Measurements from ENCODE around the gene CCDC177. TPM values are rescaled to one million over a fixed set of nuclear protein-coding genes. Genes with fewer than 3 reads are reported as not detected.

Gene CCDC177
- total and polyA plus RNA-seq, 9 of the 15 experiments (the other 6 are each of a cell fraction or from before 2014, with no cell fraction given): not detected

GRCh38 chr14:69547701-69548348, 26.8 kb downstream of the CCDC177 start:
- no peak overlapping the region for H2AFZ ChIP-seq (ENCODE audit: low read depth, low read length)
- FAIRE-seq: no peak

More at GRCh38 chr14:69547701-69548348, 26.8 kb downstream of the CCDC177 start:
- no peak overlapping the region for H3K27ac ChIP-seq (ENCODE audit: extremely low read depth, low read depth, low read length)
- no TSS peak for BruUV-seq (replicated peaks)
- WGBS (ENCODE audit: insufficient coverage, low coverage, missing lambda C conversion rate): 20% methylated on average over 4 of the region's 46 CpGs
- ChIA-PET CTCF (ENCODE audit: low intra/inter-chr PET ratio) (no interaction called here), POLR2A (interaction anchor here (0.6 kb wide), 1 partner anchor 226 kb away, joined by 3 read pairs; no protein-coding TSS in a partner anchor)
- no peaks in the 10 kb centered on the region for H3K9me1 ChIP-seq (ENCODE audit: control insufficient read depth, insufficient read depth, low read length)
- no peaks in the 10 kb centered on the region for H4K20me1 ChIP-seq (replicated peaks; ENCODE audit: control insufficient read depth, insufficient read depth, low read length)
- no peaks in the 10 kb centered on the region for H3K79me2 ChIP-seq (ENCODE audit: control insufficient read depth, insufficient read depth, low read length)
- peak; percentile 28 to 72 (median 61) for DNase-seq (ENCODE audit: extremely low read depth in 1 of 4, low spot score in 3 of 4)
- no peak overlapping the region for H3K9ac ChIP-seq (ENCODE audit: insufficient read depth in 1 of 2, low read depth in 2 of 2, low read length in 2 of 2)
- H3K9me3 ChIP-seq (replicated peaks; ENCODE audit: control insufficient read depth, insufficient read depth, low read depth, low read length): no peaks in the 10 kb centered on the region
- TF ChIP-seq ZNF263 (CRISPR knock-in tag; IDR thresholded peaks at IDR 0.05; ENCODE audit: borderline replicate concordance): peak; percentile 98
- TF ChIP-seq MAZ (CRISPR knock-in tag; conservative IDR thresholded peaks at IDR 0.05 in 1 of 2, IDR thresholded peaks at IDR 0.05 in 1 of 2): peak in 1 of 2 experiments; percentile 51; a peak in 1 of 4 replicates
- TF ChIP-seq VEZF1 (CRISPR knock-in tag; IDR thresholded peaks at IDR 0.05): peak; percentile 50
- peak in 1 of 2 experiments; percentile 36; a peak in 2 of 4 replicates for TF ChIP-seq RAD21 (CRISPR knock-in tag; conservative IDR thresholded peaks at IDR 0.05 in 1 of 2, IDR thresholded peaks at IDR 0.05 in 1 of 2)
- TF ChIP-seq RFX1 (IDR thresholded peaks at IDR 0.05): no peak
- TF ChIP-seq, protein P1, sequence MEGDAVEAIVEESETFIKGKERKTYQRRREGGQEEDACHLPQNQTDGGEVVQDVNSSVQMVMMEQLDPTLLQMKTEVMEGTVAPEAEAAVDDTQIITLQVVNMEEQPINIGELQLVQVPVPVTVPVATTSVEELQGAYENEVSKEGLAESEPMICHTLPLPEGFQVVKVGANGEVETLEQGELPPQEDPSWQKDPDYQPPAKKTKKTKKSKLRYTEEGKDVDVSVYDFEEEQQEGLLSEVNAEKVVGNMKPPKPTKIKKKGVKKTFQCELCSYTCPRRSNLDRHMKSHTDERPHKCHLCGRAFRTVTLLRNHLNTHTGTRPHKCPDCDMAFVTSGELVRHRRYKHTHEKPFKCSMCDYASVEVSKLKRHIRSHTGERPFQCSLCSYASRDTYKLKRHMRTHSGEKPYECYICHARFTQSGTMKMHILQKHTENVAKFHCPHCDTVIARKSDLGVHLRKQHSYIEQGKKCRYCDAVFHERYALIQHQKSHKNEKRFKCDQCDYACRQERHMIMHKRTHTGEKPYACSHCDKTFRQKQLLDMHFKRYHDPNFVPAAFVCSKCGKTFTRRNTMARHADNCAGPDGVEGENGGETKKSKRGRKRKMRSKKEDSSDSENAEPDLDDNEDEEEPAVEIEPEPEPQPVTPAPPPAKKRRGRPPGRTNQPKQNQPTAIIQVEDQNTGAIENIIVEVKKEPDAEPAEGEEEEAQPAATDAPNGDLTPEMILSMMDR (IDR thresholded peaks at IDR 0.05 in 2 of 3, conservative IDR thresholded peaks at IDR 0.05 in 1 of 3; ENCODE audit: insufficient read depth in 2 of 3, low read depth in 1 of 3, low read length in 3 of 3): peak; percentile 52 to 62 (median 62); a peak in 5 of 6 replicates
- TF ChIP-seq NRF1 (conservative IDR thresholded peaks at IDR 0.05 in 1 of 2, IDR thresholded peaks at IDR 0.05 in 1 of 2): peak in 1 of 2 experiments; percentile 22; a peak in 1 of 4 replicates
- TF ChIP-seq ZBTB7A (IDR thresholded peaks at IDR 0.05; ENCODE audit: borderline replicate concordance, control insufficient read depth, low read depth, low read length): peak; percentile 64; the same call in 1 of the 2 replicates
- TF ChIP-seq SNRNP70 (optimal IDR thresholded peaks at IDR 0.05; ENCODE audit: low read depth, low read length): no peak
- TF ChIP-seq SMC3 (conservative IDR thresholded peaks at IDR 0.05; ENCODE audit: insufficient read depth, low read depth, low read length): peak; percentile 35; the same call in 1 of the 2 replicates
- TF ChIP-seq, protein P2, sequence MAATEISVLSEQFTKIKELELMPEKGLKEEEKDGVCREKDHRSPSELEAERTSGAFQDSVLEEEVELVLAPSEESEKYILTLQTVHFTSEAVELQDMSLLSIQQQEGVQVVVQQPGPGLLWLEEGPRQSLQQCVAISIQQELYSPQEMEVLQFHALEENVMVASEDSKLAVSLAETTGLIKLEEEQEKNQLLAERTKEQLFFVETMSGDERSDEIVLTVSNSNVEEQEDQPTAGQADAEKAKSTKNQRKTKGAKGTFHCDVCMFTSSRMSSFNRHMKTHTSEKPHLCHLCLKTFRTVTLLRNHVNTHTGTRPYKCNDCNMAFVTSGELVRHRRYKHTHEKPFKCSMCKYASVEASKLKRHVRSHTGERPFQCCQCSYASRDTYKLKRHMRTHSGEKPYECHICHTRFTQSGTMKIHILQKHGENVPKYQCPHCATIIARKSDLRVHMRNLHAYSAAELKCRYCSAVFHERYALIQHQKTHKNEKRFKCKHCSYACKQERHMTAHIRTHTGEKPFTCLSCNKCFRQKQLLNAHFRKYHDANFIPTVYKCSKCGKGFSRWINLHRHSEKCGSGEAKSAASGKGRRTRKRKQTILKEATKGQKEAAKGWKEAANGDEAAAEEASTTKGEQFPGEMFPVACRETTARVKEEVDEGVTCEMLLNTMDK (IDR thresholded peaks at IDR 0.05; ENCODE audit: borderline replicate concordance, insufficient read depth, low read depth, low read length, poor library complexity, severe bottlenecking): peak; percentile 76
- intact Hi-C loops (cut with micrococcal nuclease) (loop anchor here (1.0 kb wide), 1 partner anchor 26 kb away; the partner anchor contains the start of gene CCDC177), in situ Hi-C loops (cut with MboI) (no loop called here)
- H3K4me2 ChIP-seq (ENCODE audit: insufficient read depth, low read length): no peak overlapping the region
- ATAC-seq: peak; percentile 90
- H3K4me1 ChIP-seq (replicated peaks in 1 of 2; ENCODE audit: control insufficient read depth in 2 of 2, insufficient read depth in 2 of 2, low read length in 2 of 2): peaks cover 0 to 7% of the 10 kb centered on the region in 2 experiments; a peak in 1 of 5 replicates
- no peaks in the 10 kb centered on the region for H3K36me3 ChIP-seq (ENCODE audit: control insufficient read depth, insufficient read depth, low read length)
- no peak overlapping the region for H3K4me3 ChIP-seq
- H3K27me3 ChIP-seq (ENCODE audit: control insufficient read depth in 2 of 2, insufficient read depth in 2 of 2, low read length in 2 of 2): peaks cover 0 to 17% of the 10 kb centered on the region in 2 experiments; a peak in 4 of 5 replicates
